Ovary (tissue), 9 donors: ENCODE measurements around the gene MCCC1. TPM values are rescaled to one million over a fixed set of nuclear protein-coding genes. Genes with fewer than 3 reads are reported as not detected.

ENCODE experiments used
- DNase-seq, 5 donors: peaks; one replicate each; pipeline ENCODE4 v3.0.0-alpha.2; 2019 to 2020
- H3K27ac ChIP-seq, 2 donors: fragments of 200-600 bp; one replicate each; pipeline versions ENCODE4 v1.5.1 to v1.8.0; 2019 to 2022
- H3K27me3 ChIP-seq: fragments of 200-600 bp; one replicate; pipeline ENCODE4 v1.8.0; 2022
- H3K36me3 ChIP-seq: fragments of 200-600 bp; sonication (generic); one replicate; pipeline ENCODE4 v1.5.1; 2019
- H3K4me1 ChIP-seq: one replicate; pipeline ENCODE4 v1.8.1; 2013; ENCODE audit warnings: mild to moderate bottlenecking, moderate library complexity; ENCODE audit not compliant: insufficient read depth
- H3K4me3 ChIP-seq: fragments of 200-600 bp; sonication (generic); one replicate; pipeline ENCODE4 v1.5.1; 2017
- H3K9me3 ChIP-seq, 2 donors: fragments of 200-600 bp in 1 of 2; sonication (generic) in 1 of 2; one replicate each; pipeline versions ENCODE4 v1.5.1 to v1.8.1; 2013 to 2019; ENCODE audit warnings: mild to moderate bottlenecking in 1 of 2, moderate library complexity in 1 of 2
- CTCF ChIP-seq, 3 donors: fragments of 450-650 bp in 2 of 3; fragments of 200-600 bp in 1 of 3; IDR thresholded peaks; one replicate each; pipeline versions ENCODE4 v1.5.1 to v1.8.0; 2016 to 2022; ENCODE audit warnings: antibody characterized with exemption in 3 of 3, mild to moderate bottlenecking in 1 of 3
- EP300 ChIP-seq: sonication (generic); formaldehyde crosslinking; IDR thresholded peaks from one replicate; pipeline ENCODE4 v1.6.1; 2017; ENCODE audit warnings: antibody characterized with exemption
- POLR2A ChIP-seq: fragments of 450-650 bp; IDR thresholded peaks from one replicate; pipeline ENCODE4 v1.6.1; 2017; ENCODE audit warnings: antibody characterized with exemption, mild to moderate bottlenecking, moderate library complexity
- WGBS, 3 donors: extraction: QIAGEN DNeasy Blood & Tissue Kit in 1 of 3; methylation state at CpG; one replicate each; pipeline versions ENCODE4 v1.1.5 to v1.1.7; 2013 to 2017; 5-methylcytosine and 5-hydroxymethylcytosine counted together
- intact Hi-C, 4 donors: fragments of 100-400 bp; cut with DNase I; formaldehyde crosslinking; loops; one replicate each; pipeline versions ENCODE4 v1.11.0 to v1.15.1; 2022 to 2023
- polyA plus RNA-seq, 2 donors: library from polyadenylated mRNA; stranded (reverse); fragments of 200-250 nt in 1 of 2; fragments of 350-450 nt in 1 of 2; fragmentation: Illumina TruSeq in 1 of 2; extraction: RNeasy Lipid Tissue Mini Kit (QIAGEN cat#74804) in 1 of 2; gene quantifications; one replicate each; pipeline ENCODE4 v1.2.3, GENCODE V29; 2013 to 2014
- total RNA-seq, 7 donors: library from RNA; depleted of rRNA in 2 of 7; stranded (reverse); fragments of >200 nt in 2 of 7; fragmentation: NEBNext Ultra II Directional in 3 of 7; extraction: Animal tissue kit (Norgen Biotek cat#: 25700) in 3 of 7; gene quantifications; one replicate each; pipeline versions ENCODE4 v1.1.0 to v1.2.4, GENCODE V29; 2016 to 2023
- donor health status: DM: no; HTN: no; CAD: no; lungs with moderate emphysema.
- donor health status: DM: no; HTN: no; CAD: no.
- donor health status: Bipolar disorder and iron deficiency.
- donor health status: DM: yes; HTN: yes; CAD: no.
- donor health status: DM: no; HTN: no; CAD: no.
- donor health status: DM: yes; HTN: yes; CAD: no.

Gene MCCC1
- total and polyA plus RNA-seq, 9 donors = 21.7 to 32.8 (median 28.5) TPM

GRCh38 chr3:182989566-182989965 is 109.7 kb downstream of the MCCC1 start:
- Histone ChIP-seq H3K4me1 (no peaks in the 10 kb centered on the region), H3K4me3 (no peak overlapping the region), H3K36me3 (no peaks in the 10 kb centered on the region), H3K9me3 (no peaks in the 10 kb centered on the region), H3K27me3 (no peaks in the 10 kb centered on the region), H3K27ac (no peak overlapping the region)
- WGBS, 3 donors = 70 to 79% (median 78%) methylated on average over 3 of the region's 3 CpGs
- no peak for TF ChIP-seq CTCF (IDR thresholded peaks at IDR 0.05)
- TF ChIP-seq EP300 = no peak
- TF ChIP-seq POLR2A = no peak
- no peak for DNase-seq
- intact Hi-C loops = no loop called here

GRCh38 chr3:182986021-182986420 is 113.3 kb downstream of the MCCC1 start:
- Histone ChIP-seq H3K27ac (no peak overlapping the region), H3K4me3 (no peak overlapping the region), H3K4me1 (no peaks in the 10 kb centered on the region), H3K9me3 (no peaks in the 10 kb centered on the region), H3K36me3 (no peaks in the 10 kb centered on the region), H3K27me3 (no peaks in the 10 kb centered on the region)
- WGBS, 3 donors = 87 to 90% (median 89%) methylated on average over 6 of the region's 6 CpGs
- TF ChIP-seq CTCF (IDR thresholded peaks at IDR 0.05) (no peak), POLR2A (no peak), EP300 (no peak)
- DNase-seq = no peak
- intact Hi-C loops = no loop called here

GRCh38 chr3:182983876-182984275 is 115.4 kb downstream of the MCCC1 start:
- Histone ChIP-seq H3K27me3 (no peaks in the 10 kb centered on the region), H3K27ac (no peak overlapping the region), H3K36me3 (no peaks in the 10 kb centered on the region), H3K4me1 (peaks cover 1% of the 10 kb centered on the region), H3K4me3 (no peak overlapping the region), H3K9me3 (no peaks in the 10 kb centered on the region)
- DNase-seq = no peak
- no peak for TF ChIP-seq POLR2A
- TF ChIP-seq CTCF (IDR thresholded peaks at IDR 0.05) = no peak
- no peak for TF ChIP-seq EP300
- intact Hi-C loops = no loop called here

GRCh38 chr3:182981038-182981380 is 118.3 kb downstream of the MCCC1 start:
- 48 to 59% (median 58%) methylated on average over 10 of the region's 10 CpGs for WGBS, 3 donors
- Histone ChIP-seq H3K9me3 (no peaks in the 10 kb centered on the region), H3K27me3 (no peaks in the 10 kb centered on the region), H3K4me1 (peaks cover 1% of the 10 kb centered on the region), H3K27ac (peak overlapping the region; percentile 79 to 86), H3K36me3 (no peaks in the 10 kb centered on the region), H3K4me3 (peak overlapping the region; percentile 90)
- TF ChIP-seq CTCF (IDR thresholded peaks at IDR 0.05) (no peak), EP300 (no peak), POLR2A (no peak)
- intact Hi-C loops = no loop called here
- peak; percentile 26 to 53 (median 47) for DNase-seq
